Left lobe of liver (tissue), 2 donors: Measurements from ENCODE around the gene GXYLT1. TPM values are rescaled to one million over a fixed set of nuclear protein-coding genes. Genes with fewer than 3 reads are reported as not detected.
"Not testable (repeated sequence)": the region's sequence is repeated elsewhere in the genome, so short reads cannot be mapped to it uniquely, and the experiment has no call there.

Source experiments
- ATAC-seq: fragments of 200-7000 bp; cut with Tn5 transposase; one replicate; pipeline ENCODE4 v1.9.1; 2020; ENCODE audit warnings: mild to moderate bottlenecking, moderate library complexity
- DNase-seq: peaks from one replicate; pipeline ENCODE4 v3.0.0-alpha.2; 2020; ENCODE audit warnings: low spot score
- total RNA-seq: library from RNA; stranded (reverse); gene quantifications from one replicate; pipeline ENCODE4 v1.2.1, GENCODE V29; 2021
- donor health status: DM: no; HTN: no; CAD: no; lungs with moderate emphysema.
- donor health status: DM: no; HTN: yes; CAD: no.

The GXYLT1 gene, protein sequence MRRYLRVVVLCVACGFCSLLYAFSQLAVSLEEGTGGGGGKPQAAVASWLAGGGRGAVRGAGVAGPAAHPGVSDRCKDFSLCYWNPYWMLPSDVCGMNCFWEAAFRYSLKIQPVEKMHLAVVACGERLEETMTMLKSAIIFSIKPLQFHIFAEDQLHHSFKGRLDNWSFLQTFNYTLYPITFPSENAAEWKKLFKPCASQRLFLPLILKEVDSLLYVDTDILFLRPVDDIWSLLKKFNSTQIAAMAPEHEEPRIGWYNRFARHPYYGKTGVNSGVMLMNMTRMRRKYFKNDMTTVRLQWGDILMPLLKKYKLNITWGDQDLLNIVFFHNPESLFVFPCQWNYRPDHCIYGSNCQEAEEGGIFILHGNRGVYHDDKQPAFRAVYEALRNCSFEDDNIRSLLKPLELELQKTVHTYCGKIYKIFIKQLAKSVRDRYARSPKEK
- 9.2 TPM for total RNA-seq

DNA sequence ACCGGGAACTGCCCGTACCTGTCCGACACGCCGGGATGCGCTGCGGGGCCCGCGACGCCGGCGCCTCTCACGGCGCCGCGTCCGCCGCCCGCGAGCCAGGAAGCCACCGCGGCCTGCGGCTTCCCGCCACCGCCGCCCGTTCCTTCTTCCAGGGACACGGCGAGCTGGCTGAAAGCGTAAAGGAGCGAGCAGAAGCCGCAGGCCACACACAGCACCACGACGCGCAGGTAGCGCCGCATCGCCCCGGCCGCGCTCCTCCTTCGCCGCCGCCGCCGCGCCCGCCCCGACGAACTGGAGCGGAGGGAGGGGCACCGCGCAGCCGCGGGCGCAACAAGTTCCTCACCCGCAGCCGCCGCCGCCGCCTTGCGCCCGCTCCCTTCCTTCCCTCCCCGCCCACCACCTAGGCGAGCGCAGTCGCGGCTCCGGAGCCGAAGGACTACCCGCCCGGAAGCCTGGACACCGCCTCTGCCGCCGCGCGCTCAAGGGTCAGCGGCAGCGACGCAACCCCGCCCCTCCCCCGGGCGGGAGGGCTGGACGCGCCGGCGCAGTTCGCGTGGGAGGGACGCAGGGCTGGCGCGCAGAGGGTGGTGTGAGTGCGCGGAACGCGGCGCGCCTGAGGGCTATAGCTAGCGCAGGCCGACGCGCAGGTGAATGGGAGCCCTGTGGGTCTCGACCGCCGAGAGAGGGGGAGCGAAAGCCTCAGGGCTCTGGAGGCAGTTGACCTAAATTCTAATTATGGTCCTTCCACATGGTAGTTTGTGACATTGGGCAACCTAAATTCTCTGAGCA, at the start of gene GXYLT1:
Gene GXYLT1, minus strand, starts transcription at position 467 of the 789 bp plus-strand sequence. Its CDS starts 228 bp downstream, at position 239.
- ATAC-seq (peak; percentile 95), DNase-seq (peak; percentile 95)

DNA sequence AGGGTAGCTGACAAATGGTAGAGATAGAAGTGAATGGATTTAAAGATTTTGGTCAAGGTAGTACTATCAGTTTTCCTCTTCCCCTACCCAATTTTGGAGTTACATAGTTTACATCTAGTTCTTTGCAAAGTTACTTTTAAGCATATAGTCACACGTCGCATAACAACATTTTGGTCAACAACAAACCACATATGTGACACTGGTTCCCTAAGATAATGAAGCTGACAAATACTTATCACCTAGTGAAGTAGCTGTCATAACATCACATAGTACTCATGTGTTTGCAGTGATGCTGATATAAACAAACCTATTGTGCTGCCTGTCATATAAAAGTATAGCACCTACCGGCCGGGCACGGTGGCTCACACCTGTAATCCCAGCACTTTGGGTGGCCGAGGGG, 48.0 kb upstream of the GXYLT1 start:
- DNase-seq = no peak
- no peak for ATAC-seq

DNA sequence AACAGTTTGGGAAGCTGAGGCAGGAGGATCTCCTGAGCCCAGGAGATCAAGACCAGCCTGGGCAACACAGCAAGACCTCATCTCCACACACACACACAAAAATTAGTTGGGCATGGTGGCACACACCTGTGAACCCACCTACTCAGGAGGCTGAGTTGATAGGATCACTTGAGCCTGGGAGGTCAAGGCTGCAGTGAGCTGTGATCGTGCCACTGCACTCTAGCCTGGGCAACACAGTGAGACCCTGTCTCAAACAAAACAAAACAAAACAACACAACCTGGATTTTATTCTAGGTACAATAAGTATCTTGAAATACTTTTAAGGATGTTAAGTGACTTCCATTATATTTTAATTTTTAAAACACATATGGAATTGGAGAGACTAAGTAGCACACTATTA, 47.6 kb upstream of the GXYLT1 start:
- ATAC-seq = no peak
- DNase-seq = no peak

DNA sequence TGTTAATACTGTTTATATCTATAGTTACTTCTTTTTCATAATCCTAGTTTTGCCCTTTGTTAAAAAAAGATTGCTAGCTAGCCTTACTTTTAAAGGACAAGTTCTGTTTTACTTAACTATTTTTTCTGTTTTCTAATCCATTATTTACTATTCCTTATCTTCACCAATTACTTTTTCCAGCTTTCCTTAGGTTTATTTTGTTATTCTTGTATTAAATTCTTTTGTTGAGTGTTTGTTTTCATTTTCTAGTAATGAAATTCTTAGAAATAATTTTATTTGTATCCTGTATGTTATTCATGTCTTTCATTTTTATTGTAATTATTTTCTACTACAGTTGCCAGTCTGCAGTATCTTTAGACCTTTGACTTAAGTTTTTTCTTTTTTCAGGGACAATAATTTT, 45.7 kb upstream of the GXYLT1 start:
- DNase-seq (no peak), ATAC-seq (no peak)

DNA sequence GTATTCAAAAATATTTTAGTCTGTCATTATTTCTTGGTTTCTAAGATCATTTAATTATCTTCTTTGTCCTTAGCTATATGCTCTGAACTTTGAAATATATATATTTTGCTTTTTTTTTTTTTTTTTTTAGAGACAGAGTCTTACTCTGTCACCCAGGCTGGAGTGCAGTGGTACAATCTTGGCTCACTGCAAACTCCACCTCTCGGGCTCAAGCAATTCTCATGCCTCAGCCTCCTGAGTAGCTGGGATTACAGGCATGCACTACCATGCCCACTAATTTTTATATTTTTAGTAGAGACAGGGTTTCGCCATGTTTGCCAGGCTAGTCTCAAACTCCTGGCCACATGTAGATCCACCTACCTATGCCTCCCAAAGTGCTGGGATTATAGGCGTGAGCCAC, 43.6 kb upstream of the GXYLT1 start:
- DNase-seq, ATAC-seq: not testable (repeated sequence)

DNA sequence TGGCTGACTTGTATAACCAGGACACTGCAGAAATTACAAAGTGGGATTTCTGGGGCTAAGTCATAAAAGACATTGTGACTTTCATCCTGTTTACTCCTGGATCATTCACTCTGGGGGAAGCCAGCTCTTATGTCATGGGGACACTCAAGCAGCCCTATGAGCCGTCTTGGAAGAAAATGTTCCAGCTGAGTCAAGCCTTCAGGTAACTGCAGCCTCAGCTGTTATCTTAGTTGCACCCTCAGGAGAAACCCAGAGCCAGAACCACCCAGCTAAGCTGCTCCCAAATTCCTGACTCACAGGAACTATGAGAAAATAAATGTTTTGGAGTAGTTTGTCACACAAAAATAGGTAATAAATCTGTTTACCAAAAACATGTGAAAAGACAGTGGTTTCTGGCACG, 43.1 kb upstream of the GXYLT1 start:
- DNase-seq = no peak
- no peak for ATAC-seq

DNA sequence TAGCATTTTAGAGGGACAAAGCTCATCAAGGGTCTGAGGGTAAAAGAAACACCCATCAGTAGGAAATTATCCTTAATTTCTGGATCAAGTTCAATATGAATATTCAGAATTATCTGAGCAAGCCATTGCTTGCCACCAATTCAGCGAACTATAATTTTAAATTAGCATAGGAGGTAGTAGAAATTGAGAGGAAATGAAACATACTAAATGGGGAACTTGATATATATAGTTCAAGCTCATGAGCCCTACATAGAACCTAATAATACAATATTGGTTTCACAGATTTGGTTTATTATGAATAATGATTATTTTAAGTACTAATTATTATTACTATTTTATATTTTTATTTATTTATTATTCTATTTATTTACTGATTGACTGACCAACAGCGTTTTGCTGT, 42.1 kb upstream of the GXYLT1 start:
- DNase-seq (no peak), ATAC-seq (no peak)

DNA sequence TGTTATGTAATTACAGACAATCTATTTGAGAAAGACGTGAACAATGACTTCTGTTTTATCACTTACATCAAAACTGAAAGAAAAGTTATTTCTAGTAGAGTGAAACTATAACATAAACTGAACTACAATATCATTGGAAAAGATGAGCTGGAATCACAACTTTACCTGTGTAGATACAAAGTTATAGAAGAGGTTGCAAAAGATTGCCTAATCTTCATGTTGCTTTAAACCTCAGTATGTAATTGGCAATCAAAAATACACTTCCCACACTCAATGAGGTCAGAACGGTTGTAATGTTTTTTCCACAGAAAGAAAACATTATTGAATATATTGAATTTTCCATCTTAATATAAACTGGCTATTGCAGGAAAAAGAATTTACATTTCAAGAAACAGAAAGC, 37.7 kb upstream of the GXYLT1 start:
- no peak for DNase-seq
- ATAC-seq = peak; percentile 20

DNA sequence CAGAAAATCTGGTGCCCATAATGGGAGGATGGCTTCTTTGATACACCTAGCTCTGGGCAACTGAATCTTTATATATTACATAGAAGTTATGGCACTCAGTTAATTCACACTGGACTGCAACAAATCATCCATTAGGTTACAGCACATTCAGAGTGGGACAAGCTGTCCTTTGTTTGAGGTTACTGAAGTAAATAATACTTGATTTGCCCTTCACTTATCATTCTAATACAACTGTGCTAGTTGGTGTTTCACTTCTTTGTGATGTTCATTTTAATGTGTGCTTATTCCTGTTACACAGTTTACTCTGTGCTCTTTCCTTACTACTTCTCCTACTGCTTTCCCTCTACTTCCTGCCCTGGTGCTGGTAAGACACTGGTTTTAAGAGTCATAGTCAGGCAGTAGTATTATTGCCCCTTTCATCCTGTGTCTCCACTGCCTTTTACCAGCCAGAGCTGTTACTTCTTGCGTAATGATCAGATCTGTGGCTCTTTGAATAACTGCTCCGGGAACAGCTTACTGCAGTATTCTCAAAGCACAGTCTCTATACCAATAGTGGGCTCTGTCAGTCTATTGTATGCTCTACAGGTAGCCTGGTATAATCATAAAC, 36.4 kb upstream of the GXYLT1 start:
- peak; percentile 82 for ATAC-seq
- DNase-seq = no peak

DNA sequence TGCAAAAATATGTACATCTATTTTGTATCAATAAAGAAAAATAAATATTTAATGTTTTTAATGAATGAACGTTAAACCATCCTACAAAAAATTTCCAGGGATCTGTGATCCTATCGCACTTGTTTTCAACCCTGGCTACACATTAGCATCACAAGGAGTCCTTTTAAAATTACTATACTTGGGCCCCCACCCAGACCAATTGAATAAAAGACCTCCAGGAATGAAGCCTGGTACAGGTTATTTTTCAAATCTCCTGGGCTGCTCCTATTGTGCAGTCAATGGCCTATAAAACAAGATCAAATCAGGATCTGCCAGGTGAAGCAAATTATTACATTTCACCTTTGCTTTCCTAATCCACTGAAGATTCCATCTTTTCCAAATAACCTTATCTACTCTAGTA, 33.4 kb upstream of the GXYLT1 start:
- no peak for ATAC-seq
- DNase-seq = no peak

DNA sequence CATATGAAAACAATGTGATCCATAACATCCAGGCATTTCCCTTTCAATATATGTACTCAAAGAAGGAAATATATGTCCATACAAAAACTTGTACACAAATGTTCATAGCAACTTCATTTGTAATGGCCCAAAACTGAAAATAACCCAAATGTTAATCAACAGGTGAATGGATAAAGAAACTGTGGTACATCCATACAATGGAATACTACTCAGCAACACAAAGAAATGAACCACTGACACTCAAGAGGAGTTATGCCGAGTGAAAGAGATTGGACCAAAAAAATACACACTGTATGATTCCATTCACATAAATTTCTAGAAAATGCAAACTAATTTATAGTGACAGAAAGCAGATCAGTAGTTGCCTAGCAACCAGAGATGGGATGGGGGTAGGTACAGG, 30.3 kb upstream of the GXYLT1 start:
- DNase-seq (no peak), ATAC-seq (no peak)

DNA sequence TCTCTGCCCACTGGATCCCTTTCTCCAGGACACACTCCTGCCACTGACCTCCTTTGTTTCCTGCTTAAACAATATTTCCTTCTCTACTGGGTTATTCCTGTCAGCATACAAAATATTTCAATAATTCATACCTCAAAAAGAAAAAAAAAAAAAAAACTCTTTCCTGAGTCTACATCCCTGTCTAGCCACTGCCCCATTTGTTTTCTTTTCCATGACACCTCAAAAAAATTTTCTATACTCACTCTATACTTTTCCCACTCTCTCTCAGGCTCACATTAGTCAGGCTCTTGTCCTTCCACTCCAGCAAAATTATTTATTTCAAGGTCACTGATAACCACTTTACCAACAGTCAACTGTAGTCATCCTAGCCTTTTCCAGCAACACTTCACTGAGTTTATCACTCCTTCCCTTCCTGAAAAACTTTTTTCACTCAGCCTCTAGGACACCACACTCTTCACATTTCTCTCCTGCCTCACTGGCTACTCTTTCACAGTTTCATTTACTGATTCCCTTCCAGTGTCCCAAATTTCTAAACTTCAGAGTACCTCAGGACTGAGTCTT, 29.4 kb upstream of the GXYLT1 start:
- no peak for ATAC-seq
- no peak for DNase-seq

DNA sequence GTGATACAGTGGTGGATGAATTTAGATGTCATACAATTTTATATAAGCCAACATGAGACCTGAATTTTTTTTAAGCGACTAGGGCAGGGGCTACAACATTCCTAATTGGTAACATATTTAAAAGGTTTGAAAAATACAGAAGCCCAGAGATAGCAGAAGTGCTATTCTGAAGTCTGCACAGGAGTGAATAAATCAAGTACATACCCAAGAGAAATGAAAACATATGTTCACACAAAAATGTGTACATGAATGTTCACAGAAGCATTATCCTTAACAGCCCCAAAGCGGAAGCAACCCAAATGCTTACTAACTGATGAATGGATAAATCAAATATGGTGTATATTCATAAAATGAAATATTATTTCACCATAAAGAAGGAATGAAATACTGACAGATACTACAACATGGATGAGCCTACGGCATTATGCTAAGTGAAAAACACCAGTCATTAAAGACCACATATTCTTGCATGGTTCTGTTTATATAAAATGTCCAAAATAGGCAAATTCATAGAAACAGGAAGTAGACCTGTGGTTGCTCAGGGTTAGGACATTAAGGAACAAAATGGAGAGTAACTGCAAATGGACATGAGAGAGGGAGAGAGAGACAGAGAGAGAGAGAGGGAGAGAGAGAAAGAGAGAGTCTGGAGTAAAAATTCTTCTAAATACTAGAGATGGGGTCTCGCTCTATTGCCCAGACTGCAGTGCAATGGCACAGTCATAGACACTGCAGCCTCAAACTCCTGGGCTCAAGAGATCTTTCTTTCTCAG, 28.0 kb upstream of the GXYLT1 start:
- no peak for ATAC-seq
- DNase-seq = no peak

DNA sequence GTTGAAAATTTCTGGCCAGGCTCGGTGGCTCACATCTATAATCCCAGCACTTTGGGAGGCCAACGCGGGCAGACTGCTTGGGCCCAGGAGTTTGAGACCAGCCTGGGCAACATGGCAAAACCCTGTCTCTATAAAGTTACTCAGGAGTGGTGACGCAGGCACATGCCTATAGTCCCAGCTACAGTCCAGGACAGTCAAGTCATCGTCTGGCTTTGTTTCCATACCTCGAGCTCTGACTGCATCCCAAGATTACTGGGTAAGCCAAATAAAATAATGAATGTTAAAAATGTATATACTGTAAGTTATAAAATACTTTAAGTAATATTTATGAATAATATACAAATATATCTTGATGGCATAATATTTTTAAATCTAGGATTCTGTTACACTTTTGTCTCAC, 23.0 kb upstream of the GXYLT1 start:
- ATAC-seq (no peak), DNase-seq (no peak)

DNA sequence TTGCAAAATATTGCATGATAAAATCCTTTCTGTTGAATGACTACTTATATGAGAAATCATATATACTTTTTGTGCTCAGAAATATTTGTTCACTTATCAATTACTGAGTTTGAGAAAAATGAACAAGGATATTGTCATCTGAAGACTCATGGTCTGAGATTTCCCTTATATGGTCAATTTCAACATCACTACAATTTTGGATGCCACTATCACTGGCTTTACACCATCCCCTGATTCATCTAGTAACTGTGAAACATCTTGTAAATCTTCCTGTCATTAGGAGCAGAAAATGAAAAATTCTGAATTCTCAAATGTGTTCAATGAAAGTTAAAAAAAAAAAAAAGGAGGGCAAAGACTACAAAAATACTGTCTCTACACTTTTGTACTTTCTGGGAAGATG, 21.8 kb upstream of the GXYLT1 start:
- DNase-seq (no peak), ATAC-seq (no peak)

DNA sequence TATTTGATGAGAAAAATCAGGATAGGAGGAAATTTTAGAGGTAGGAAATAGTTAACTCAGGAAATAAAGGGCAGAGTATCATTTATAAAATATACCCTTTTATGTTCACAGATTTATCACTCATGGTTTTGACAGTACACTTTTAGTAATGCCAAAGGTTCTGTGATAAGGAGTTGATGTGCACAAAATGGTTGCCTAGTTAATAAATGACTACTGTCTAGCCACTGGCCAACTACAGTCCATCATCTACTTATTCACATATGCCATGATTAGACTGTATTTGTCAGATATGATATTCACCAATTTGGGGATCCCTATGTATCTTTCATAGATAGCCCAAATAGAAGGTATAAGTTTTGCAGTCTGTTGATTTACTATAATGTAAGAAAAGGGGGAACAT, 19.2 kb upstream of the GXYLT1 start:
- DNase-seq (no peak), ATAC-seq (peak; percentile 85)

DNA sequence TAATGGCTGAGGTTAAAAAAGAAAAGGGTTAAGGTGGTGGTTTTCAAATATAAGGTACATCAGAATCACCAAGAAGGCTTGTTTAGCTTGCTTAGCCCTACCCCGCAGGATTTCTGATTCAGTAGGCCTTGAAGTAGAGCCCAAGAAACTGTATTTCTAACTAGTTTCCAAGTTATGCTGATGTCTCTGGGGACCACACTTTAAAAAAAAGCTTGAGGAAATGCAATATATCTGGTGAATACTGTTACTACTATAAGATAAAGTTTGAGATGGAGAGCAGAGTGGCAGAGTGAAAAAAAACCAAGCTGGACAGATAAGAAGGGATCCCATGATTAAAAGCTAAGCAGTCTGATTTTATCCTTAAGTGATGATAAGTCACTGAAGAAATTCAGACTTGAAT, 18.3 kb upstream of the GXYLT1 start:
- DNase-seq (no peak), ATAC-seq (no peak)

DNA sequence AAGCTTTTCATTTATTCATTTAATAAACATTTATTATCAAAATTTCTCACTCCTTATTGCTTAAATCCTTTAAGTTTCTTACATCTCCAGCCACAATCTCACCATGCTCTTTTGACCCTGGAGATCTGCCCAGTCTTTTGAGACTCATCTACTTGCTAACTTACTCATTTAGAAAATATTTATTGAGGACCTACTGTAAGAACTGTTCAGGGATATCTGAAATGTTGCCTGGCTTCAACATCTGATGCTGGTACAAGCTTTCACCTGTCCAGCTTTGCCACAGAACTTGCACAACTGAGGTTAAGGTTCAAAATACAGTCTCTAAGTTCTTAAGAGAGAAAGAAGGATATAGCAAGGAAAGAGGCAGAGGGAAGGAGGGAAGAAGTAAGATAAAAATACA, 17.5 kb upstream of the GXYLT1 start:
- DNase-seq (no peak), ATAC-seq (peak; percentile 75)

DNA sequence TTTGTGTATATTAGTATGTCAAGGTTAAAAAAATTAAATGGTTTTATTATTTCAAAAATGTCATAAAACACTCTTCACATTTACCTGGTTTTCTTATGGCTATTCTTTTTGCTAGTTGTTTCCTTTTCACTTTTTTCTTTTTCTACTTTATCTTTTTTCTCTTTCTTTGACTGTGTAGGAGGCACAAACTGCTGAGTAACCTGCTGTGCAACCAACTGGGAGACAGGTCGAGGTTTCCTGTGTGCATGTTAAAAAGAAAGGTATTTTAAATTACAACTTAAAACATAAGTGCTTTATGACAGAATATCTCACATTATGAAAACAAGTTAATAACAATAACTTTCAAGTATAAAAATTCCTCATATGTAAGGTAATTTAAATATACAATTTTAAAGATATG, 16.9 kb upstream of the GXYLT1 start:
- DNase-seq = no peak
- no peak for ATAC-seq

DNA sequence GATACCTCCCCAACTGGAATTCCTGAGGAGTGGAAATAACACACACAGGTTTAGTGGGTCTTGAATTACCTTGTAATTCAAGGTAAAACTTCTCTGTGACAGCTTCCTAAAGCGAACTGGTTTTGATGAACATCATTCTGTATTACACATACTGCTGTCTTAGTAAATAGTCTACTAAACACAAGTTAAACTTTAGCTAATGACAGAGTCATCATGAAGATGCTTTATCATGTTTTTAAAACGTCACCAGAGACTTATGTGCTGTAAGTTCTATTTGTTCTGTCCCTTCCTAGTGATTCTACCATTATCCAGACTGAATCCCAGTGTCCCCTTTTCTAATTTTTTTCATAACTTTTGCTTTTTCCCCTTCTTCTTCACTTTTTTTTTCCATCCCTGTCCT, 11.6 kb upstream of the GXYLT1 start:
- DNase-seq = no peak
- ATAC-seq = no peak
